NCI-H2196 (cell line): ENCODE results near the gene TRAF2.

Experiments
- DNase-seq: peaks from one replicate; lab custom pipeline; 2025; ENCODE audit not compliant: unreplicated experiment; lab: John Stamatoyannopoulos, UW

Gene TRAF2

GRCh38 chr9:136847088-136847825, 39.1 kb upstream of the TRAF2 start:
- DNase-seq = no peak

GRCh38 chr9:136847826-136848392, 38.4 kb upstream of the TRAF2 start:
- DNase-seq = peak; percentile 84

GRCh38 chr9:136848393-136849037, 37.8 kb upstream of the TRAF2 start:
- peak; percentile 52 for DNase-seq

GRCh38 chr9:136849038-136849959, 37.0 kb upstream of the TRAF2 start, which contains the start of gene PHPT1:
Gene PHPT1, plus strand, starts transcription at chr9:136849409. Its CDS starts 22 bp downstream, at chr9:136849431.
- DNase-seq = peak; percentile 98

GRCh38 chr9:136849960-136850865, 36.1 kb upstream of the TRAF2 start:
- no peak for DNase-seq

GRCh38 chr9:136850866-136851775, 35.2 kb upstream of the TRAF2 start:
- DNase-seq = no peak

GRCh38 chr9:136851941-136852663, 34.2 kb upstream of the TRAF2 start, which contains the start of gene MAMDC4:
Gene MAMDC4, plus strand, starts transcription at chr9:136852346. Its CDS starts 71 bp downstream, at chr9:136852417.
- no peak for DNase-seq

- no peak for DNase-seq
Observed at GRCh38 chr9:136852664-136853595, 33.4 kb upstream of the TRAF2 start.

GRCh38 chr9:136853596-136854112, 32.7 kb upstream of the TRAF2 start:
- DNase-seq = no peak

GRCh38 chr9:136854113-136854841, 32.0 kb upstream of the TRAF2 start:
- DNase-seq = no peak

- DNase-seq = no peak
Observed at GRCh38 chr9:136854842-136855460, 31.4 kb upstream of the TRAF2 start.

GRCh38 chr9:136855461-136856078, 30.7 kb upstream of the TRAF2 start:
- DNase-seq = no peak

- DNase-seq = no peak
Observed at GRCh38 chr9:136856079-136856476, 30.2 kb upstream of the TRAF2 start.

GRCh38 chr9:136856541-136857141, 29.7 kb upstream of the TRAF2 start:
- no peak for DNase-seq

GRCh38 chr9:136857166-136857565, 29.1 kb upstream of the TRAF2 start:
- DNase-seq = no peak
